GM21526 (cell line): ENCODE data around the gene KRTCAP2.
"Not testable (repeated sequence)": the region's sequence is repeated elsewhere in the genome, so short reads cannot be mapped to it uniquely, and the experiment has no call there.

ENCODE experiments used
- ATAC-seq: cut with Tn5 transposase; IDR thresholded peaks from one replicate; pipeline ENCODE4 v1.9.1; 2021; ENCODE audit warnings: moderate library complexity; ENCODE audit not compliant: unreplicated experiment, low FRiP score

KRTCAP2 gene

GRCh38 chr1:155200920-155201319 lies 27.8 kb upstream of the KRTCAP2 start:
- no peak for ATAC-seq

GRCh38 chr1:155199792-155200191 lies 26.7 kb upstream of the KRTCAP2 start:
- ATAC-seq: no peak

- ATAC-seq: no peak
These were observed 25.4 kb upstream of the KRTCAP2 start for GRCh38 chr1:155198547-155198906.

GRCh38 chr1:155197901-155198546 lies 24.9 kb upstream of the KRTCAP2 start:
- no peak for ATAC-seq

GRCh38 chr1:155196893-155197638 lies 24.0 kb upstream of the KRTCAP2 start:
- ATAC-seq: no peak

DNA sequence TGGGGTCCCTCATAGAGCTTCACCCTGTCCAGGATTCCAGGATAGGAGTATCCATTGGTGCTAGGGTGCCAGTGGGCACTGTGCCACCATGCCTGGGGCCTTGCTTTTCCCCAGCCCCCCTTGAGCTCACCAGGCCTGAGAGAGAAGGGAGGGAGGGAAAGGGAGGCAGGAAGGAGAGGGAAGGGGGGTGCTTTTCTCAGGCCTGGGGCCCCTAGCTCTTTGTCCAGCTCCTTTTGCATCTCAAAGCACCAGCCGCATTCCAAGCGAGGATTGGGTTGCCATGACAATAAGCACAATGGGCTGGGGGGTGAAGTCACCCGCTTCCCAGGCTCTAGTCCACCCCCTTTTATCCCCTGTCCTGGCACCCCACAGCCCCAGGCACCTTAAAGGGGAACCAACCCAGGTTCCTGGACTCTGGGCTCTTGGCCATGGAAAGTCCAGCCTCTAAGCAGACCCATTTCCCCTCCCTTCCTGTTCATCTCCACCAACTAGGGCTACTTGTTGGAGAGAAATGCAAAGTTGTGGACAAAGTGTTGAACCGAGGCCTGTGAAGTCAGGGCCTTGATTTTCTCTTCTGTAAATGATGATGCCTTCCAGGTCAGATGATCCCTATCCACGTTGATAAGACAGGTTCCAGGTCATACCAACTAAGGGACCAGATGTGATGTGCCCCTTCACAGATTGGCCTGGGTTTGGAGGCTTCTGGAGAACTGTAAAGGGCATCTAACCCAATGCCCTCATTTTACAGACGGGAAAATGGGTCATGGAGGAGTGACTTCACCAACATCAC lies 23.2 kb upstream of the KRTCAP2 start:
- no peak for ATAC-seq

GRCh38 chr1:155195201-155196102 lies 22.3 kb upstream of the KRTCAP2 start:
- no peak for ATAC-seq

DNA sequence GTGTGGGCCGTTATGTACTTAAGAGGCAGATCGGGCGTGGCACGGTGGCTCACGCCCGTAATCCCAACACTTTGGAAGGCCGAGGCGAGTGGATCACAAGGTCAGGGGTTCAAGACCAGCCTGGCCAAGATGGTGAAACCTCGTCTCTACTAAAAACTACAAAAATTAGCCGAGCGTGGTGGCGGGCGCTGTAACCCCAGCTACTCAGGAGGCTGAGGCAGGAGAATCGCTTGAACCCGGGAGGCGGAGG lies 20.8 kb upstream of the KRTCAP2 start:
- not testable (repeated sequence) for ATAC-seq

GRCh38 chr1:155193275-155193990 lies 20.3 kb upstream of the KRTCAP2 start:
- ATAC-seq: peak; percentile 58

GRCh38 chr1:155192346-155193274 lies 19.5 kb upstream of the KRTCAP2 start:
- ATAC-seq: no peak

DNA sequence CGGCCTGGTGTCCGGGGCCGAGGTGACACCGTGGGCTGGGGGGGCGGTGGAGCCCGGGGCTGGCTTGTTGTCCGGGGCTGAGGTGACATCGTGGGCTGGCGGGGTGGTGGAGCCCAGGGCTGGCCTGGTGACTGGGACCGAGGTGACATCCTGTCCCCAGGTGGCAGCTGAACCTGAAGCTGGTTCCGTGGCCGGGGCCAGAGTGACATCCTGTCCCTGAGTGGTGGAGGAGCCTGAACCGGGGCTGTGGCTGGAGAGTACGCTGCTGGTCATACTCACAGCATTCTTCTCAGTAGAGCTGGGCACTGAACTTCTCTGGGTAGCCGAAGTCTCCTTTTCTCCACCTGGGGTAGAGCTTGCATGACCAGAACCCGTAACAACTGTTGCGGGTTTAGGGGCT lies 18.8 kb upstream of the KRTCAP2 start:
- ATAC-seq: no peak

DNA sequence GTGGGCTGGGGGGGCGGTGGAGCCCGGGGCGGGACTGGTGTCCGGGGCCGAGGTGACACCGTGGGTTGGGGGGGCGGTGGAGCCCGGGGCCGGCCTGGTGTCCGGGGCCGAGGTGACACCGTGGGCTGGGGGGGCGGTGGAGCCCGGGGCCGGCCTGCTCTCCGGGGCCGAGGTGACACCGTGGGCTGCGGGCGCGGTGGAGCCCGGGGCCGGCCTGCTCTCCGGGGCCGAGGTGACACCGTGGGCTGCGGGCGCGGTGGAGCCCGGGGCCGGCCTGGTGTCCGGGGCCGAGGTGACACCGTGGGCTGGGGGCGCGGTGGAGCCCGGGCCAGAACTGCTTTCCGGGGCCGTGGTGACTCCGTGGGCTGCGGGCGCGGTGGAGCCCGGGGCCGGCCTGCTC lies 16.8 kb upstream of the KRTCAP2 start:
- not testable (repeated sequence) for ATAC-seq

DNA sequence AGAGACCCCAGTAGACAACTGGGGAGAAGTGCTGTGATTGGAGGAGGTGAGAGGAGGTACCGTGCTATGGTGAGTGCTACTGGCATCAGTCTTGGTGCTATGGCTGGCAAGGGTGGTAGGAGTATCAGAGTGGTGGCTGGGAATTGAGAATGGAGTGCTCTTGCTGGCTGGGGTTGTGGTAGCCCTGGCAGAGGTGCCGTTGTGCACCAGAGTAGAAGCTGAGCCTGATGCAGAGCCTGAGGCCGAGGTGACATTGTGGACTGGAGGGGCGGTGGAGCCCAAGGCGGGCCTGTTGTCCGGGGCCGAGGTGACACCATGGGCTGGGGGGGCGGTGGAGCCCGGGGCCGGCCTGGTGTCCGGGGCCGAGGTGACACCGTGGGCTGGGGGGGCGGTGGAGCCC lies 15.2 kb upstream of the KRTCAP2 start:
- no peak for ATAC-seq

- ATAC-seq: no peak
These were observed 14.4 kb upstream of the KRTCAP2 start for GRCh38 chr1:155187456-155187891.

GRCh38 chr1:155186794-155187455 lies 13.8 kb upstream of the KRTCAP2 start:
- ATAC-seq: no peak

- no peak for ATAC-seq
These were observed 13.1 kb upstream of the KRTCAP2 start for GRCh38 chr1:155186067-155186793.

GRCh38 chr1:155185783-155186066 lies 12.6 kb upstream of the KRTCAP2 start:
- ATAC-seq: no peak
